Ureter (tissue), 1 donor: ENCODE data around the gene LHX3. TPM values are rescaled to one million over a fixed set of nuclear protein-coding genes. Genes with fewer than 3 reads are reported as not detected.
"Not testable (repeated sequence)": the region's sequence is repeated elsewhere in the genome, so short reads cannot be mapped to it uniquely, and the experiment has no call there.

ENCODE experiments used
- DNase-seq: peaks from one replicate; pipeline ENCODE4 v3.0.0-alpha.2; 2020; ENCODE audit warnings: low spot score
- total RNA-seq: library from RNA; stranded (reverse); gene quantifications from one replicate; pipeline ENCODE4 v1.2.4, GENCODE V29; 2023
- donor health status: DM: yes; HTN: yes; CAD: no.

The LHX3 gene
- total RNA-seq, 1 donor from 2014 or later: not detected

GRCh38 chr9:136153381-136154065 lies 51.4 kb downstream of the LHX3 start:
- DNase-seq: no peak

- DNase-seq: no peak
Measured at GRCh38 chr9:136152931-136153330, 52.0 kb downstream of the LHX3 start.

GRCh38 chr9:136152543-136152866 lies 52.4 kb downstream of the LHX3 start:
- no peak for DNase-seq

- DNase-seq: no peak
Measured at GRCh38 chr9:136151848-136152542, 52.9 kb downstream of the LHX3 start.

GRCh38 chr9:136151214-136151804 lies 53.6 kb downstream of the LHX3 start:
- no peak for DNase-seq

GRCh38 chr9:136150664-136151213 lies 54.2 kb downstream of the LHX3 start:
- not testable (repeated sequence) for DNase-seq

- no peak for DNase-seq
Measured at GRCh38 chr9:136149853-136150252, 55.1 kb downstream of the LHX3 start.

- no peak for DNase-seq
Measured at GRCh38 chr9:136149337-136149736, 55.6 kb downstream of the LHX3 start.

- DNase-seq: no peak
Measured at GRCh38 chr9:136148766-136149165, 56.2 kb downstream of the LHX3 start.

- no peak for DNase-seq
Measured at GRCh38 chr9:136147890-136148714, 56.8 kb downstream of the LHX3 start.

GRCh38 chr9:136147038-136147889 lies 57.7 kb downstream of the LHX3 start:
- DNase-seq: no peak

Other genes starting within 250 kb of the LHX3 start
- 34.2 TPM for gene UBAC1, start 243.8 kb downstream of the LHX3 start, total RNA-seq
- 36.0 TPM for gene NACC2, start 109.8 kb downstream of the LHX3 start, total RNA-seq
- gene TMEM250, start 86.3 kb downstream of the LHX3 start, total RNA-seq: 31.8 TPM
- gene QSOX2, start 40.7 kb upstream of the LHX3 start, total RNA-seq: 12.8 TPM
- gene CCDC187, start 99.0 kb upstream of the LHX3 start, total RNA-seq: 9.0 TPM
- 16.6 TPM for gene GPSM1, start 122.4 kb upstream of the LHX3 start, total RNA-seq
- gene DNLZ, start 158.6 kb upstream of the LHX3 start, total RNA-seq: 24.9 TPM
- gene CARD9, start 168.5 kb upstream of the LHX3 start, total RNA-seq: 11.5 TPM
- 14.0 TPM for gene SNAPC4, start 195.0 kb upstream of the LHX3 start, total RNA-seq
- 50.1 TPM for gene ENTR1, start 205.5 kb upstream of the LHX3 start, total RNA-seq
- gene PMPCA, start 205.5 kb upstream of the LHX3 start, total RNA-seq: 51.2 TPM
- 13.5 TPM for gene INPP5E, start 234.7 kb upstream of the LHX3 start, total RNA-seq